ENCODE measurements around the gene FMN1. TPM values are rescaled to one million over a fixed set of nuclear protein-coding genes. Genes with fewer than 3 reads are reported as not detected.

FMN1 gene, protein sequence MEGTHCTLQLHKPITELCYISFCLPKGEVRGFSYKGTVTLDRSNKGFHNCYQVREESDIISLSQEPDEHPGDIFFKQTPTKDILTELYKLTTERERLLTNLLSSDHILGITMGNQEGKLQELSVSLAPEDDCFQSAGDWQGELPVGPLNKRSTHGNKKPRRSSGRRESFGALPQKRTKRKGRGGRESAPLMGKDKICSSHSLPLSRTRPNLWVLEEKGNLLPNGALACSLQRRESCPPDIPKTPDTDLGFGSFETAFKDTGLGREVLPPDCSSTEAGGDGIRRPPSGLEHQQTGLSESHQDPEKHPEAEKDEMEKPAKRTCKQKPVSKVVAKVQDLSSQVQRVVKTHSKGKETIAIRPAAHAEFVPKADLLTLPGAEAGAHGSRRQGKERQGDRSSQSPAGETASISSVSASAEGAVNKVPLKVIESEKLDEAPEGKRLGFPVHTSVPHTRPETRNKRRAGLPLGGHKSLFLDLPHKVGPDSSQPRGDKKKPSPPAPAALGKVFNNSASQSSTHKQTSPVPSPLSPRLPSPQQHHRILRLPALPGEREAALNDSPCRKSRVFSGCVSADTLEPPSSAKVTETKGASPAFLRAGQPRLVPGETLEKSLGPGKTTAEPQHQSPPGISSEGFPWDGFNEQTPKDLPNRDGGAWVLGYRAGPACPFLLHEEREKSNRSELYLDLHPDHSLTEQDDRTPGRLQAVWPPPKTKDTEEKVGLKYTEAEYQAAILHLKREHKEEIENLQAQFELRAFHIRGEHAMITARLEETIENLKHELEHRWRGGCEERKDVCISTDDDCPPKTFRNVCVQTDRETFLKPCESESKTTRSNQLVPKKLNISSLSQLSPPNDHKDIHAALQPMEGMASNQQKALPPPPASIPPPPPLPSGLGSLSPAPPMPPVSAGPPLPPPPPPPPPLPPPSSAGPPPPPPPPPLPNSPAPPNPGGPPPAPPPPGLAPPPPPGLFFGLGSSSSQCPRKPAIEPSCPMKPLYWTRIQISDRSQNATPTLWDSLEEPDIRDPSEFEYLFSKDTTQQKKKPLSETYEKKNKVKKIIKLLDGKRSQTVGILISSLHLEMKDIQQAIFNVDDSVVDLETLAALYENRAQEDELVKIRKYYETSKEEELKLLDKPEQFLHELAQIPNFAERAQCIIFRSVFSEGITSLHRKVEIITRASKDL (N-terminal part only)
- total RNA-seq (2016; rRNA removed; fragmentation: Illumina TruSeq; extraction: Trizol): 0.60 and 0.81 TPM in 2 replicates
- 0.53 and 0.81 TPM in 2 replicates for total RNA-seq (2016; cell fraction: cytosol; rRNA removed; fragmentation: Illumina TruSeq; extraction: Trizol; ENCODE audit: low read depth)
- 0.61 and 0.70 TPM in 2 replicates for total RNA-seq (2016; cell fraction: insoluble cytoplasmic fraction; rRNA removed; fragmentation: Illumina TruSeq; extraction: Trizol)
- 0.37 and 0.38 TPM in 2 replicates for total RNA-seq (2016; cell fraction: membrane; rRNA removed; fragmentation: Illumina TruSeq; extraction: Trizol)
- 1.9 and 2.6 TPM in 2 replicates for total RNA-seq (2016; cell fraction: nucleus; rRNA removed; fragmentation: Illumina TruSeq; extraction: Trizol)
- polyA plus RNA-seq (2011; rRNA removed): 0.17 and 0.20 TPM in 2 replicates
- polyA plus RNA-seq (2011; cell fraction: cytosol; rRNA removed): 0.12 and 0.17 TPM in 2 replicates
- polyA plus RNA-seq (2011; cell fraction: nucleus; rRNA removed): 0.24 and 0.31 TPM in 2 replicates
- polyA plus RNA-seq (2012): 0.36 and 0.63 TPM in 2 replicates
- 0.02 and 0.10 TPM in 2 replicates for polyA plus RNA-seq (2016; cell fraction: cytosol; fragmentation: Illumina TruSeq; extraction: Trizol; ENCODE audit: low read depth)
- polyA plus RNA-seq (2016; cell fraction: insoluble cytoplasmic fraction; fragmentation: Illumina TruSeq; extraction: Trizol; ENCODE audit: low read depth): 0.33 and 0.41 TPM in 2 replicates
- polyA plus RNA-seq (2016; cell fraction: membrane; fragmentation: Illumina TruSeq; extraction: Trizol; ENCODE audit: low read depth): 0.08 and 0.21 TPM in 2 replicates
- 0.48 and 1.1 TPM in 2 replicates for polyA plus RNA-seq (2016; cell fraction: nucleus; fragmentation: Illumina TruSeq; extraction: Trizol; ENCODE audit: insufficient read depth, low read depth)
- 0.46 and 1.4 TPM in 2 replicates for polyA minus RNA-seq (2011; rRNA and poly(A)+ RNA removed; ENCODE audit: low replicate concordance)
- 0.62 and 1.4 TPM in 2 replicates for polyA minus RNA-seq (2011; cell fraction: cytosol; rRNA and poly(A)+ RNA removed)
- 4.6 and 7.0 TPM in 2 replicates for polyA minus RNA-seq (2011; cell fraction: nucleus; rRNA and poly(A)+ RNA removed)
- Bru-seq, nascent RNA: percentile 36 among the genes with signal in this experiment
- percentile 28 among the genes with signal in this experiment for BruChase-seq, experiment 1, labeled RNA remaining after a 6-hour chase
- BruChase-seq, experiment 2, labeled RNA remaining after a 2-hour chase: percentile 31 among the genes with signal in this experiment
- long read RNA-seq, experiment 1, full-length matches to known transcripts: 1 of 1 reads
- long read RNA-seq, experiment 1, partial matches to known transcripts: 0 of 1 reads
- long read RNA-seq, experiment 1, other reads (novel, unspliced or antisense): 0 of 1 reads
- long read RNA-seq, experiment 2, partial matches to known transcripts: 1 of 2 reads
- long read RNA-seq, experiment 2, other reads (novel, unspliced or antisense): 1 of 2 reads

- CTCF ChIA-PET (ENCODE audit: low intra/inter-chr PET ratio, low total read pairs): no interaction called here
- no peak within 1 kb of the TSS for H2AFZ ChIP-seq (ENCODE audit: low read length)
- no TSS peak for BruUV-seq (replicated peaks)
These were observed at the start of gene FMN1 for GRCh38 chr15:33194704-33195670. Gene FMN1 (minus strand): TSS chr15:33194714. CDS start chr15:33154914, 39,800 bp downstream.

More at GRCh38 chr15:33194704-33195670, at the start of gene FMN1:
- intact Hi-C loops (cut with micrococcal nuclease; ENCODE audit: unreplicated experiment) (no loop called here), in situ Hi-C loops (cut with HindIII; ENCODE audit: extremely low pct_ligation_motif_present, low pct_unique_long_range_greater_than_20kb) (no loop called here)
- no peaks in the 10 kb centered on the region for H4K20me1 ChIP-seq (ENCODE audit: insufficient read depth, low read length)
- no peaks in the 10 kb centered on the region for H3K36me3 ChIP-seq (replicated peaks in 1 of 2; ENCODE audit: control insufficient read depth in 1 of 2, insufficient read depth in 2 of 2, low read length in 2 of 2)
- TF ChIP-seq EEA1 (CRISPR knock-in tag; IDR thresholded peaks at IDR 0.05; ENCODE audit: borderline replicate concordance): no peak
- no peak for TF ChIP-seq ZBTB42 (CRISPR knock-in tag; IDR thresholded peaks at IDR 0.05)
- TF ChIP-seq NFYC (CRISPR knock-in tag; IDR thresholded peaks at IDR 0.05): 0 out of 2 replicates have a peak, but pooled peaks have one; percentile 14
- 62% methylated on average over 44 of the region's 46 CpGs for WGBS (ENCODE audit: low lambda C conversion rate)
- H3K9ac ChIP-seq (ENCODE audit: insufficient read depth, low read depth, low read length): no peak within 1 kb of the TSS
- H3K4me2 ChIP-seq (ENCODE audit: low read depth, low read length): no peak within 1 kb of the TSS
- no peak within 1 kb of the TSS for H3K27ac ChIP-seq (ENCODE audit: extremely low read length, insufficient read depth, low read length)
- peaks cover 4% of the 10 kb centered on the region for H3K4me1 ChIP-seq (ENCODE audit: insufficient read depth, low read length)
- FAIRE-seq (no peak), ATAC-seq (peak; percentile 43), DNase-seq (ENCODE audit: low spot score) (no peak)
- H3K27me3 ChIP-seq (ENCODE audit: control insufficient read depth in 1 of 2, insufficient read depth in 2 of 2, low read length in 2 of 2): no peaks in the 10 kb centered on the region
- no peaks in the 10 kb centered on the region for H3K79me2 ChIP-seq (ENCODE audit: insufficient read depth, low read length)
- POLR2A ChIA-PET: no interaction called here
- H3K4me3 ChIP-seq (replicated peaks in 1 of 3; ENCODE audit: insufficient read depth in 1 of 3, low read depth in 2 of 3, low read length in 3 of 3): no peak within 1 kb of the TSS
- H3K9me3 ChIP-seq (ENCODE audit: low read length): no peaks in the 10 kb centered on the region

Data from HepG2 (cell line).